ENCODE results near the gene SBF1.

The SBF1 gene

DNA sequence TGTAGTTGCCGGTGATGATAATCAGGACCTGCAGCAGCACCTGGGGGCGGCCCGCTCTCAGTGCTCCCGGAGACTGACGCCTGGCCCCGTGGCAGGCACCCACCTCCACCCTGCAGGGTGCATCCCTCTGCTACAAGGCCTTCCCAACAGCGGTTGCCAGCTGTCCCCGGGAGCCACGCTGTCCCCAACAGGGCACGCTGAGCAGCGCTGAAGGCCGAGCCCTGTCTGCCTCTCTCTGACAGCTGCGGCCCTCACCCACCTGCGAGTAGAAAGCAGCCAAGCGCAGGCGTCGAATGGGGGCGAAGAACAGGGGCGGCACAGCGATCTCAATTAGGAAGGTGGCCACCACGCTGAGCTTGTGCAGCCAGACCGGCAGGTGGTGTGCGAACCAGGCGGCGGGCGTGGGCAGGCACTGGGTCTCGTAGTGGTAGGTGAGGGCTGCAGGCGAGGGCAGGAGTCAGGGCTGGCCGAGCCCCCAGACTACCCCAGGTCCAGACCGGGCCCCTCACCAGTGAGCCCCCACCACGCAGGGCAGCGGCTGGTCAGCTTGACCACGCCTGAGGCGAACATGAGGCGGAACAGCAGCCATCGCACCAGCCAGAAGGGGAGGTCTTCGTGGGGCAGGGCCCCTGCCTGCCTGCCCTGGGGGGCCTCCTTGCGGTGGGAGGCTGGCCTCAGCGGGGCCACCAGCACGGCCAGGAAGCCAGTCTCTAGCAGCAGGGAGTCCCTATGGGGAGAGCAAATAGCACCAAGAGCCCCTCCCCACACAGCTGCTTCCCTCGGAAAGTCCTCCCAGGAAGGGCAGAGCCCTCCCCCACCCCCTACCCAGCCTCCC is 31.2 kb upstream of the SBF1 start:
- no peak for DNase-seq

DNA sequence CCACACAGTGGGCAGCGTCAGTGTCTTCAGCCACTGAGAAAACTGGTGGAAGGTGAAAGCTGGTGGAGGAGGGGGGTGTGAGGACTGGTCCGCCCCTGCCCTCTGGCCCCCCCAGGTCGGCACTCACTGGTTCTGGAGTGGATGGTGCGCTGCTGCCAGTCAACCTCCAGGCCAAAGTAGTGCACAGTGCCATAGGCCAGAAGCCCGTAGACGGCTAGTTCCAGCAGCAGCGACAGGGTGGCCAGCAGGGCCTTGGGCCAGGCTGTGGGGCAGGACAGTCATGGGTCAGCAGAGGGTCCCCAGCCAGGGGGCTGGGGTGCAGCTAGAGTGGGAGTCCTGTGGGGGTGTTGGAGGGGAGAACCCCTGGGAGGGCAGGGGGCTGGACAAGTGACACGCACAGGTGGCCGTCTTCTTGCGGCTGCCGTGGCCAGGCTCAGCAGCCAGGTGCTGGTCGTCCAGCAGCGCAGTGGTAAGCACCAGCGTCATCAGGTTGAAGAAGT is 30.5 kb upstream of the SBF1 start:
- DNase-seq: no peak

- no peak for DNase-seq
These were observed 29.8 kb upstream of the SBF1 start for GRCh38 chr22:50504369-50505211.

DNA sequence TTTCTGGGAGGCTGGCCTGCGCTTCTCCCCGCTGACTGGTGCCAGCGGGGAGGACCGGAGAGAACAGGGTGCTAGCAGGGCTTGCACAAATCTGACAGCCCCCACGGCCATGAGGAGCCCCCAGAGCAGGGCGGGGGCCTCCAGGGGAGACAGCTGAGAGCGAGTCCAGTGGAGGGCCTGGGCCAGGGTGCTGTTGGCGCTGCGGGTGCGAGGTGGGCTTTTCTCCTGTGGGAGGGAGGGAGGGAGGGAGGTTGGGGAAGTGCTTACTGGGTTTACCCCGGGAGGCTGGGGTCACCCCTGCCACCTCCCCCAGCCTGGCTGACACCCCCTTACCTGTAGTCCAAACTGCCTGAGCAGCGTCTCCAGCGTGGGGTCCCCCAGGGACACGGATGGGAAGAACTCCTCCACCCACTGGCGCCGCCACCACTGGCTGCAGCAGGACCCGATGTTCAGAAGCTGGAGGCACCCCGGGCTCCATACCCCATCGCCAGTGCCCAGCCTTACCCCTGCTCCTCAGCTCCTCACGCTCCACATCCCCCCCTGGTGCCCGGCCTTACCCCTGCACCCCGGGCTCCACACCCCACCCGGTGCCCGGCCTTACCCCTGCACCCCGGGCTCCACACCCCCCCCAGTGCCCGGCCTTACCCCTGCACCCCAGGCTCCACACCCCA is 28.8 kb upstream of the SBF1 start:
- DNase-seq: no peak

GRCh38 chr22:50502628-50503474 is 28.0 kb upstream of the SBF1 start:
- no peak for DNase-seq

DNA sequence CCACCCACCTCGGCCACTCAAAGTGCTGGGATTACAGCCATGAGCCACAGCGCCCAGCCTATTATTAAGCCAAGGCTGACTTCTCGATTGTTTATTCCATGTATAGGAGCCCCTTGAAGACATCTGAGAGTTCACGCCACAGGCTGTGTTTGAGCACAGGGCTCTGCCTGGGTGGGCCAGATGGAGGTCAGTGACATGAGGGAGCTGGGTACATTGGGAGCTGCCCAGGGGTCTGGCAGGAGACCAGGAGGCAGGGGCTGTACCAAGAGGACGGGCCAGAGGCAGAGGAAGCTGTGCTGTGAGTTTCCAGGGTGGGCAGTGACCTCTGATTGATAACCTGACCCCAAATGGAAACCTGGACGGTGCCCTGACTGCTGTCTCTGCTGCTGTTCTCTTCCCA is 27.3 kb upstream of the SBF1 start:
- no peak for DNase-seq

- DNase-seq: no peak
These were observed 25.6 kb upstream of the SBF1 start for GRCh38 chr22:50500452-50500851.

- no peak for DNase-seq
These were observed 23.6 kb upstream of the SBF1 start for GRCh38 chr22:50498322-50498890.

DNA sequence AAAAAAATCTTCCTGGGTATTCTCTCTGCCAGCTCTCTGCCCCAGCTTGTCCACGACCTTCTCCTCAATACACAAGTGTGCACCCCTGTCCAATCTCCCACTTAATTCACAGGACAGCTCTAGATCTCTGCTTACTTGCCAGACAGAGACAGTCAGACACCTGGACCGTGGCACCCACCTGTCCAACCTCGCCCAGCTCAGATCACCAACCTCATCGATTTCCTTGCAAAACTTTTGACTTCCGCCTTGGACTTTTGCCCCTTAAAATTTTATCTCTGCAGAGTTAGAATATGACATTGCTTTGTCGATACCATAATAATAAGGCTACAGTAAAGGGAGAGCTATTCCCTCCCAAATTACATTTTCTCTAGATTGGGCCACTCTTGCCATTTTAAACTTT is 22.3 kb upstream of the SBF1 start:
- no peak for DNase-seq

- no peak for DNase-seq
These were observed 15.9 kb upstream of the SBF1 start for GRCh38 chr22:50490531-50491308.

- no peak for DNase-seq
These were observed 14.8 kb upstream of the SBF1 start for GRCh38 chr22:50489363-50490243.

- DNase-seq: no peak
These were observed 14.1 kb upstream of the SBF1 start for GRCh38 chr22:50488886-50489285.

GRCh38 chr22:50488006-50488677 is 13.3 kb upstream of the SBF1 start:
- no peak for DNase-seq

DNA sequence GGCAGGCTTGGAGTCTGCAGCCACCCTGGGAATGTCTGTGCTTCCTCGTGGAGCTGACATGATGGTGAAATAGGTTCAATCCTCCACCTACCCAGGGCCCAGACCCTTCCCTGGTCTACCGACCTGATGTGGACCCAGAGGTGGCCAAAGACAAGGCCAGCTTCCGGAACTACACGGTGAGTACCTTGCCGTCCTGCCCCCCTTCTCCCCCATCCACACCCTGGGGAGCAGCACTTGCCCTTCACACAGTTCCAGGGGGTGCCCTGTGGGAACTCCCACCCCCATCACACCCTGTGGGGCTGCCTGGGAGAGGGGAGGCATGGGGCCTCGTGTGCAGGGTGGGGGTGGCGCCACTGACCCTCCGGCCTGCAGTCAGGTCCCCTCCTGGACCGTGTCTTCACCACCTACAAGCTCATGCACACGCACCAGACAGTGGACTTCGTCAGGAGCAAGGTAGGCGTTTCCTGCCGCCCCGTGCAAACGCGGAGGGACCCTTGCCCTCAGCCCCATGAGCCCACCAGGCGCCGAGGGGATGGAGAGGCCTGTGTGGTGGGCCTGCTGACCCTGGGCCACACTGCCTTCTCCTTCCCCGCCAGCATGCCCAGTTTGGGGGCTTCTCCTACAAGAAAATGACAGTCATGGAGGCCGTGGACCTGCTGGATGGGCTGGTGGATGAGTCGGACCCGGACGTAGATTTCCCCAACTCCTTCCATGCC is 12.6 kb upstream of the SBF1 start:
- DNase-seq: no peak

DNA sequence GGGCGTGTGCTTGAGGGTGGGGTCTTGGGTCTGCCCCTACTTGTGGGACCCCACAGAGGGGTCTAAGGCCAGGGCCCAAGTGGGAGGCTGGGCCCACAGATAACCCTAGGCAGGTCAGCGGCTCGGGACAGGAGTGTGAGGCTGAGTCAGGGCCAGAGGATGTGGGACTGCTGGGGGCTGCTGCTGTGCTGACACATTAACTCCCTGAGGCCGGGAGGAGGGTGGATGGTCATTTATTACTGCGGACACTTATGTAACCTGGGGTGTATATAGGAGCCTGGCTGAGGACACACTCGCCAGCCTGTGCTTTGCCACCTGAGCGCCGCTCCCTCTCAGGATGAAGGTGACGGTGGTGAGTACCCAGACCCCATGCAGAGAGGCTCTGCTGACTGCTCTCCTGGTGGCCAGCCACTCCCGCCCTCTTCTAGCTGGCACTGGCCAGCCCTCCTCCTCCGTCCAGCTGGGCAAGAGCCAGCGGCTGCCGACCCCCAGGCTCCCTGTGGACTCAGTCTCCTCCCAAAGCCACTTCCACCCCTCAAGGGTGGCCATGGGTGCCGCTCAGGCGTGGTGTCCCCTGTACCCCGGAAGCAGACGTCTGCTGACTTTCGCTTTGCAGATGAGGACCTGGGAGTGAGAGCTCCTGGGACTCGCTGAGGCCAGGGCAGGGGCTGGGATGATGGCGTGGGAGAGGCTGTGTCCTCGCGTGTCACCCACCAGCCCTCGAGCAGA is 11.9 kb upstream of the SBF1 start, which contains the start of gene MIOX:
TSS of gene MIOX (plus strand) at position 299 of the 729 bp plus-strand sequence. CDS start at position 338, 39 bp downstream.
- DNase-seq: no peak

DNA sequence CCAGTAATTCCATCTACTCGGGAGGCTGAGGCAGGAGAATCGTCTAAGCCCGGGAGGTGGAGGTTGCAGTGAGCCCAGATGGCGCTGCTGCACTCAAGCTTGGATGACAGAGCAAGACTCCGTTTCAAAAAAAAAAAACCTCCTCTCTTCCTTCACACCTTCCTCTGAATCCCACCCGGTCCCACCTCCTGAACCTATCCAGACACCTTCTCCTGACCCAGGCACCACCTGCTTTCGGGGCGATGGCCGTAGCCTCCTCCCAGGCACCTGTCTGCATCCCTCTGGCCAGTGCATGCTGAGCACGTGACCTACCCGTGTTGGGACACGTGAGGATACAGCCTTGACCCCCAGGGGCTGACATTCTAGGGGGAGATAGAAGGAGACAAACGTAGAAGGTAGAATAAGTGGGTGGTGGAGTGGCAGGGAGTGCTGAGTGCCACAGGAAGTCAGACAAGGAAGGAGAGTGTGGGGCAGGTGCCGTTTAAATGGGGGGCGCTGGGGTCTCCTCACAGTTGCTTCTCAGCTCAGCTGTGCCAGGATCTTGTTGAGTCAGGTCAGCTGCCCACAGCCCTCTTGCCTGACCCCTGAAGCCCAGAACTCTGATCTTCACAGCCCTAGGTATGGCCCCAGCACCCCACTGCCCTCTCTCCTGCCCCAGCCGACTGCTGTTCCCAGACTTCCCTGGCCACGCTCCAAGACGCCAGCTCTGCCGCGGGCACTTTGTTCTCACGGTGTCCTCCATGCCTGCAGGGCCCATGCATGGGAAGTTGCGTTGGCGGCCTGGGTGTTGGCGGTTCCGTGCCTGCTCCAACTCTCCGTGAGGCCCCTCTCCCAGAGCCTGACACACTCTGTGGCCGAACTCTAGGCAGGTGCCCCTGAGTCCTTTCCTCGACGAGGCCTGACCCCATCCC is 10.6 kb upstream of the SBF1 start:
- no peak for DNase-seq

Data from NCI-H187 treated with DMSO at 0.1 percent for 48 hours (cell line).